ENCODE measurements around the gene DOCK11.

The DOCK11 gene

GRCh38 chrX:118536204-118536603 lies 40.6 kb downstream of the DOCK11 start:
- no peak for DNase-seq

- no peak for DNase-seq
These were observed 41.3 kb downstream of the DOCK11 start for GRCh38 chrX:118536687-118537461.

- DNase-seq: no peak
These were observed 42.8 kb downstream of the DOCK11 start for GRCh38 chrX:118538386-118538785.

- no peak for DNase-seq
These were observed 44.7 kb downstream of the DOCK11 start for GRCh38 chrX:118540342-118540741.

GRCh38 chrX:118541482-118541881 lies 45.9 kb downstream of the DOCK11 start:
- DNase-seq: no peak

GRCh38 chrX:118545510-118545909 lies 49.9 kb downstream of the DOCK11 start:
- no peak for DNase-seq

- no peak for DNase-seq
These were observed 53.2 kb downstream of the DOCK11 start for GRCh38 chrX:118548841-118549240.

GRCh38 chrX:118550792-118551191 lies 55.2 kb downstream of the DOCK11 start:
- DNase-seq: no peak

GRCh38 chrX:118551426-118551825 lies 55.8 kb downstream of the DOCK11 start:
- DNase-seq: no peak

- no peak for DNase-seq
These were observed 56.7 kb downstream of the DOCK11 start for GRCh38 chrX:118552121-118552900.

- no peak for DNase-seq
These were observed 57.6 kb downstream of the DOCK11 start for GRCh38 chrX:118553042-118553710.

- DNase-seq: no peak
These were observed 58.9 kb downstream of the DOCK11 start for GRCh38 chrX:118554511-118554910.

GRCh38 chrX:118558926-118559325 lies 63.3 kb downstream of the DOCK11 start:
- DNase-seq: no peak

- no peak for DNase-seq
These were observed 64.9 kb downstream of the DOCK11 start for GRCh38 chrX:118560489-118560888.

GRCh38 chrX:118562582-118563164 lies 67.1 kb downstream of the DOCK11 start:
- no peak for DNase-seq

- DNase-seq: no peak
These were observed 68.9 kb downstream of the DOCK11 start for GRCh38 chrX:118564498-118564897.

GRCh38 chrX:118565853-118566252 lies 70.2 kb downstream of the DOCK11 start:
- no peak for DNase-seq

- DNase-seq: no peak
These were observed 70.7 kb downstream of the DOCK11 start for GRCh38 chrX:118566359-118566758.

- no peak for DNase-seq
These were observed 74.1 kb downstream of the DOCK11 start for GRCh38 chrX:118569676-118570075.

GRCh38 chrX:118570209-118570608 lies 74.6 kb downstream of the DOCK11 start:
- DNase-seq: no peak

- DNase-seq: no peak
These were observed 76.2 kb downstream of the DOCK11 start for GRCh38 chrX:118571836-118572235.

GRCh38 chrX:118574666-118575065 lies 79.1 kb downstream of the DOCK11 start:
- DNase-seq: no peak

GRCh38 chrX:118577041-118577440 lies 81.4 kb downstream of the DOCK11 start:
- DNase-seq: no peak
